Endodermal cell (in vitro differentiated cells): Measurements from ENCODE around the gene HNRNPL. TPM values are rescaled to one million over a fixed set of nuclear protein-coding genes. Genes with fewer than 3 reads are reported as not detected.

Experiments used
- DNase-seq: peaks from one replicate; pipeline ENCODE4 v3.0.0-alpha.2; 2017
- H3K27ac ChIP-seq: 2 replicates; pipeline ENCODE4 v1.5.1; 2013; ENCODE audit warnings: mild to moderate bottlenecking, low read depth, low read length, moderate library complexity
- H3K27me3 ChIP-seq: 2 replicates; pipeline ENCODE4 v1.6.1; 2013; ENCODE audit warnings: mild to moderate bottlenecking, low read length, moderate library complexity; ENCODE audit not compliant: insufficient read depth, control insufficient read depth, poor library complexity, severe bottlenecking
- H3K36me3 ChIP-seq: 2 replicates; pipeline ENCODE4 v1.7.0; 2013; ENCODE audit warnings: mild to moderate bottlenecking, low read length, moderate library complexity; ENCODE audit not compliant: control insufficient read depth, insufficient read depth
- H3K4me1 ChIP-seq: one replicate; pipeline ENCODE4 v1.7.0; 2013; ENCODE audit warnings: low read length; ENCODE audit not compliant: control insufficient read depth, insufficient read depth
- H3K4me3 ChIP-seq: 2 replicates; pipeline ENCODE4 v1.5.1; 2013; ENCODE audit warnings: mild to moderate bottlenecking, low read length, moderate library complexity
- H3K9ac ChIP-seq: 2 replicates; pipeline ENCODE4 v1.6.1; 2013; ENCODE audit warnings: mild to moderate bottlenecking, low read length, moderate library complexity; ENCODE audit not compliant: poor library complexity, severe bottlenecking; ENCODE audit errors: extremely low read depth
- H3K9me3 ChIP-seq: 2 replicates; pipeline ENCODE4 v1.6.1; 2013; ENCODE audit warnings: mild to moderate bottlenecking, low read length, moderate library complexity; ENCODE audit not compliant: control insufficient read depth
- H3K27ac Mint-ChIP-seq: 2 replicates; pipeline ENCODE4 v1.8.0; 2020; ENCODE audit warnings: mixed read lengths
- H3K27me3 Mint-ChIP-seq: 2 replicates; pipeline ENCODE4 v1.8.0; 2021; ENCODE audit warnings: mild to moderate bottlenecking, mixed read lengths; ENCODE audit not compliant: insufficient read depth
- H3K36me3 Mint-ChIP-seq: 2 replicates; pipeline ENCODE4 v1.8.0; 2020; ENCODE audit warnings: low read depth, mixed read lengths
- H3K4me1 Mint-ChIP-seq: 2 replicates; pipeline ENCODE4 v1.8.0; 2020; ENCODE audit warnings: mixed read lengths
- H3K4me3 Mint-ChIP-seq: 2 replicates; pipeline ENCODE4 v1.8.0; 2020; ENCODE audit warnings: mild to moderate bottlenecking, moderate library complexity, mixed read lengths
- H3K9me3 Mint-ChIP-seq: 2 replicates; pipeline ENCODE4 v1.8.0; 2020; ENCODE audit warnings: mild to moderate bottlenecking, mixed read lengths
- WGBS, 2 experiments: methylation state at CpG; one replicate each; pipeline versions ENCODE4 v1.1.5 to v1.1.7; 2013; ENCODE audit warnings: missing lambda C conversion rate in 2 of 2, mixed read lengths in 1 of 2; ENCODE audit not compliant: insufficient coverage in 1 of 2, insufficient read length in 1 of 2; 5-methylcytosine and 5-hydroxymethylcytosine counted together
- total RNA-seq, 2 donors: library from RNA; stranded (reverse); fragmentation: NEBNext Ultra II Directional in 1 of 2; extraction: Animal tissue kit (Norgen Biotek cat#: 25700) in 1 of 2; gene quantifications; 2 replicates in 1 of 2; 3 replicates in 1 of 2; pipeline ENCODE4 v1.2.1, GENCODE V29; 2021
- TF ChIP-seq, protein P1 (sequence below): fragments of 200-600 bp; sonication (generic); conservative IDR thresholded peaks from 2 replicates; pipeline ENCODE4 v1.5.0; 2021; ENCODE audit warnings: antibody characterized with exemption, mild to moderate bottlenecking

Gene HNRNPL
- total RNA-seq, 2 donors from 2014 or later, result 607 to 646 TPM

GRCh38 chr19:38843175-38843758 is 6.5 kb downstream of the HNRNPL start:
- no peaks in the 10 kb centered on the region for H3K27me3 Mint-ChIP-seq
- peaks cover 10% of the 10 kb centered on the region for H3K4me1 Mint-ChIP-seq
- H3K4me1 ChIP-seq, result peaks cover 8% of the 10 kb centered on the region
- no peaks in the 10 kb centered on the region for H3K27me3 ChIP-seq
- H3K27ac Mint-ChIP-seq, result peak overlapping the region; percentile 56
- peaks cover 94% of the 10 kb centered on the region for H3K36me3 Mint-ChIP-seq
- H3K9me3 ChIP-seq, result no peaks in the 10 kb centered on the region
- no peak for DNase-seq
- no peak overlapping the region for H3K27ac ChIP-seq
- TF ChIP-seq, protein P1, sequence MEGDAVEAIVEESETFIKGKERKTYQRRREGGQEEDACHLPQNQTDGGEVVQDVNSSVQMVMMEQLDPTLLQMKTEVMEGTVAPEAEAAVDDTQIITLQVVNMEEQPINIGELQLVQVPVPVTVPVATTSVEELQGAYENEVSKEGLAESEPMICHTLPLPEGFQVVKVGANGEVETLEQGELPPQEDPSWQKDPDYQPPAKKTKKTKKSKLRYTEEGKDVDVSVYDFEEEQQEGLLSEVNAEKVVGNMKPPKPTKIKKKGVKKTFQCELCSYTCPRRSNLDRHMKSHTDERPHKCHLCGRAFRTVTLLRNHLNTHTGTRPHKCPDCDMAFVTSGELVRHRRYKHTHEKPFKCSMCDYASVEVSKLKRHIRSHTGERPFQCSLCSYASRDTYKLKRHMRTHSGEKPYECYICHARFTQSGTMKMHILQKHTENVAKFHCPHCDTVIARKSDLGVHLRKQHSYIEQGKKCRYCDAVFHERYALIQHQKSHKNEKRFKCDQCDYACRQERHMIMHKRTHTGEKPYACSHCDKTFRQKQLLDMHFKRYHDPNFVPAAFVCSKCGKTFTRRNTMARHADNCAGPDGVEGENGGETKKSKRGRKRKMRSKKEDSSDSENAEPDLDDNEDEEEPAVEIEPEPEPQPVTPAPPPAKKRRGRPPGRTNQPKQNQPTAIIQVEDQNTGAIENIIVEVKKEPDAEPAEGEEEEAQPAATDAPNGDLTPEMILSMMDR, result no peak
- H3K4me3 ChIP-seq, result no peak overlapping the region
- H3K36me3 ChIP-seq, result peaks cover 96% of the 10 kb centered on the region
- H3K9ac ChIP-seq, result no peak overlapping the region
- no peaks in the 10 kb centered on the region for H3K9me3 Mint-ChIP-seq
- 96 to 98% methylated on average over 5 to 9 of the region's 9 CpGs for WGBS, 2 experiments
- no peak overlapping the region for H3K4me3 Mint-ChIP-seq

DNA sequence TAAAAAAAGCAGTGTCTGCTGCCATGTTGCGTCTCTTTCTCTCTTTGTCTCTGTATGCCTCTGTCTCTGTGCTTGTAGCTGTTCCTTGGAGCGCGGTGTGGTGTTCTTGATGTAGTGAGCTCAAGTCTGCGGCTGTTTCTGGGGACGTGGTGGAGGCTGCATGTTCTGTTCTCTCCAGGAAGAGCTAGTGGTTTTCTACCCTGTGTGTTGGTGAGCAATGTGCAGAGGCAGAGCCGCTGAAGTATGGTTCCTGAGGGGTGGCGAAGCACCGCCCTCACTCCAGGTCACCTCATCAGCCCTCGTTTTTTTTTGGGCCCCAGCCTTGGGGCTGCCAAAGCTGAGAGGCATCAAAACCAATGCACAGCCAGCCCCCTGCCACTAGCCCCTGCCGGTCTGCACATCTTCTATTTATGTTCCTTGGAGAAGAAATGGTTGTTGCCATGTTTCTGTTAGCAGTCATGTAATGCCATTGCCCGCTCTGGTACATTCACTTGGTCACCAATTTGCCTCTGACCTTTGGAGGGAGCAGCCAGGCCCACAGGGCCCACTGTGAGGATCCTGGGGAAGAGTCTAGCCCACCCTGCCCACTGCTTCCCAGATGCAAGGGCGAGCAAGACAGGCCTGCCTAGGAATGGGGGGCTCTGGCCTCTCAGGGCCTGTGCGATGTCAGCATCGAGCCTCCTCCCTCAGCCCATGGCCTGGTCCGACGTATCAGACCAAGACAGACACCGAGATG is 7.2 kb downstream of the HNRNPL start:
- peaks cover 96% of the 10 kb centered on the region for H3K36me3 Mint-ChIP-seq
- no peaks in the 10 kb centered on the region for H3K9me3 ChIP-seq
- peaks cover 98% of the 10 kb centered on the region for H3K36me3 ChIP-seq
- H3K4me3 ChIP-seq, result no peak overlapping the region
- H3K4me1 ChIP-seq, result peaks cover 5% of the 10 kb centered on the region
- no peak overlapping the region for H3K4me3 Mint-ChIP-seq
- 95 to 96% methylated on average over 13 to 17 of the region's 17 CpGs for WGBS, 2 experiments
- TF ChIP-seq, protein P1, result no peak
- no peaks in the 10 kb centered on the region for H3K27me3 ChIP-seq
- H3K4me1 Mint-ChIP-seq, result peaks cover 5% of the 10 kb centered on the region
- H3K9ac ChIP-seq, result no peak overlapping the region
- no peaks in the 10 kb centered on the region for H3K27me3 Mint-ChIP-seq
- no peak overlapping the region for H3K27ac ChIP-seq
- no peak for DNase-seq
- H3K27ac Mint-ChIP-seq, result peak overlapping the region; percentile 56
- no peaks in the 10 kb centered on the region for H3K9me3 Mint-ChIP-seq

DNA sequence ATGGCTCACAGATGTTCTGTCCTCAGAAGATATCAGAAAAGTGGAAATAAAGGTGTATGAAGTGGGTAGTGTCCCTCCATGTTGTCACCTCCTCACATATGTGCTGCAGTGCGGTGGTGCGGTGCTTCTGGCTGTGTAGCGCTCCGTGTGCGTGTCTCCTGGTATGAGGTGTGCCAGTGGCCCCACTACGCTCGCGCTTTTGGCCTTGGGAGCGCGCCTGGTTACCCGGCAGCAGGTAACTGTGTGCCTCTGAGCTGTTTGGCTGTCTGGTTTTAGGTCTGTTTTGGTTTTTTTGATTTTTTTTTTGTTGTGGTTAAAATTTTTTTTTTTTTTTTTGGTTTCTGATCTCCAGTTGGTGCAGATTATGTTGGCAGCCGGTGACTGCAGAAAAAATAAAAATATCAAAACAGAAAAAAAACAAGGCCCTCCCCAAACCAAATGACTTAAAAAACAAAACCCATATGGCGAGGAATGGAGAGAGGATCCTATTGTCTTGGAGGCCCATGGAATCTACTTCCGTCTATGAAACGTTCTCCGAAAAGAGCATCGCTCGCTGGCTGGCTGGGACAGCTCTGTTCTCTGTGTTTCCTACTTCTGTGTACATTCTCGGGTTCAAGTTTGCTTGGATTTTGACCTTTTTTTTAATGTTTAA is 7.9 kb downstream of the HNRNPL start:
- H3K4me1 ChIP-seq, result no peaks in the 10 kb centered on the region
- Mint-ChIP-seq H3K27me3 (no peaks in the 10 kb centered on the region), H3K4me1 (peaks cover 2% of the 10 kb centered on the region), H3K9me3 (no peaks in the 10 kb centered on the region), H3K4me3 (no peak overlapping the region), H3K36me3 (peaks cover 96% of the 10 kb centered on the region), H3K27ac (peak overlapping the region; percentile 56)
- peaks cover 98% of the 10 kb centered on the region for H3K36me3 ChIP-seq
- H3K27me3 ChIP-seq, result no peaks in the 10 kb centered on the region
- DNase-seq, result no peak
- no peak overlapping the region for H3K27ac ChIP-seq
- no peak overlapping the region for H3K9ac ChIP-seq
- TF ChIP-seq, protein P1, result no peak
- no peak overlapping the region for H3K4me3 ChIP-seq
- WGBS, 2 experiments, result 96 to 100% methylated on average over 7 to 19 of the region's 19 CpGs
- no peaks in the 10 kb centered on the region for H3K9me3 ChIP-seq
